Activated T-cell treated with anti-CD3 and anti-CD28 coated beads, Interleukin-2, amount 50 U/mL, for 1 hour (primary cell): ENCODE data around the gene PGP.
"Not testable (repeated sequence)": the region's sequence is repeated elsewhere in the genome, so short reads cannot be mapped to it uniquely, and the experiment has no call there.

Experiments
- DNase-seq: peaks from one replicate; pipeline ENCODE4 v3.0.0-alpha.2; 2020

Gene PGP

DNA sequence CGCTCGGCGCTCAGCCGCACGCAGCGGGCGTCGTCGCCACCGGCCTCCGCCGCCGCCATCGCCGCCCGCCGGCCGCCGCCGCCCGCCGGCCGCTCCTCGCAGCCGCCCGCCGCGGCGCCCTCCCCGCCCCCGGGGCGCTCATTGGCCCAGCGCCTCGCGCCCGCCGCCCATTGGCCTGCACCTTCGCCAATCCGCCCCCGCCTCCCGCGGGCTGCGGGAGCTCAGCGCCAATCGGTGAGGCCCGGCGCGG is at the start of gene PGP:
TSS of gene PGP (minus strand) at position 122 of the 250 bp plus-strand sequence. CDS start at position 59, 63 bp downstream.
- DNase-seq = no peak

DNA sequence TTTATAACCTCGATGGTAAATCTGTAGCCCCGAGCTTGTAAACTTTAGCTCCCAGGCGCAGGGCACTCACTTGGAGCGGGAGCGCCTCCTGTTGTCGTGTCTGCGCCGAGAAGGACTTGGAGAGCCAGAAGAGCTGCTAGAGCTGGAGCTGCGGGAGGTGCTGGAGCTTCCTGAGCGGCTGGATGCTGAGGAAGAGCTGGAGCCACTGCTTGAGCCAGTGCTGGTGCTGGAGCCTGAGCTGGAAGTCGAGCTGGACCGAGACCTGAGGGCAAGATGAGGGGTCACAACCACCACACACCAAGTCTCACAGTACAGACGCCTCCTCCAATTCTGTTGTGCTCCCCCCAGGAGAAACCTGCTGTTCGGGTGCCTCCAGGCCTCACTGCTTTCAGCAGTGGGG is 48.4 kb upstream of the PGP start:
- DNase-seq = not testable (repeated sequence)

GRCh38 chr16:2260250-2260649 is 45.6 kb upstream of the PGP start:
- no peak for DNase-seq

DNA sequence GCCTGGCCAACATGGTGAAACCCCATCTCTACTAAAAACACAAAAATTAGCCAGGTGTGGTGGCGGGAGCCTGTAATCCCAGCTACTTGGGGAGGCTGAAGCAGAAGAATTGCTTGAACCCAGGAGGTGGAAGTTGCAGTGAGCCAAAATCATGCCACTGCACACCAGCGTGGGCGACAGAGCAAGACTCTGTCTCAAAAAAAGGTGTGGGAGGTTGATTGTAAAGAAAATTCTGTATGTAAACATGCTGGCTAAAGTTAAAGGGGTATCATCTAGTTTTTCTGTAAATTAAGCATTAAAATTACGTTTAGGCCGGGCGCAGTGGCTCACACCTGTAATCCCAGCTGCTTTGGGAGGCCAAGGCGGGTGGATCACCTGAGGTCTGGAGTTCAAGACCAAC is 43.9 kb upstream of the PGP start:
- DNase-seq = not testable (repeated sequence)

DNA sequence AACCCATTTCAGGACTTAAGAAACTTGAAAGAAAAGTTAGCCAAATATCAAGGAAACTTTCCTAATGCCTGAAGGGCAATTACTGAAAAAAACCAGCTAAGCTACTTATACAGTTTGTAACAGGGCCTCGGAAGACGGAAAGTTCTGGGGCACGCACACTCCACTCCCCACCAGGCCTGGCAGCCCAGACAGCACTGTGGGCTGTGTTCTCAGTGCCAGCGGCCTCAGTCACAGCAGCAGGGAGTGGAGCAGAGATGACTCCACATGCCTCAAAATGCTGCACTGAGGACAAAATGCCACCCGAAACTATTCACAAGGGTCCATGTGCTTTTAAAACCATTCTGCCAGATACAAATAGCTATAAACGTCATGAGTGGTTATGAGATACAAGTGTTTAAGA is 43.1 kb upstream of the PGP start:
- no peak for DNase-seq

GRCh38 chr16:2256531-2257140 is 42.0 kb upstream of the PGP start:
- DNase-seq = no peak

GRCh38 chr16:2253293-2253692 is 38.7 kb upstream of the PGP start:
- DNase-seq = no peak

- no peak for DNase-seq
Observed at GRCh38 chr16:2252806-2253148, 38.1 kb upstream of the PGP start.

- peak; percentile 82 for DNase-seq
Observed at GRCh38 chr16:2251296-2252111, 36.9 kb upstream of the PGP start, which contains the start of gene ECI1. Gene ECI1 (minus strand): TSS chr16:2251587. CDS start chr16:2251566, 21 bp downstream.

DNA sequence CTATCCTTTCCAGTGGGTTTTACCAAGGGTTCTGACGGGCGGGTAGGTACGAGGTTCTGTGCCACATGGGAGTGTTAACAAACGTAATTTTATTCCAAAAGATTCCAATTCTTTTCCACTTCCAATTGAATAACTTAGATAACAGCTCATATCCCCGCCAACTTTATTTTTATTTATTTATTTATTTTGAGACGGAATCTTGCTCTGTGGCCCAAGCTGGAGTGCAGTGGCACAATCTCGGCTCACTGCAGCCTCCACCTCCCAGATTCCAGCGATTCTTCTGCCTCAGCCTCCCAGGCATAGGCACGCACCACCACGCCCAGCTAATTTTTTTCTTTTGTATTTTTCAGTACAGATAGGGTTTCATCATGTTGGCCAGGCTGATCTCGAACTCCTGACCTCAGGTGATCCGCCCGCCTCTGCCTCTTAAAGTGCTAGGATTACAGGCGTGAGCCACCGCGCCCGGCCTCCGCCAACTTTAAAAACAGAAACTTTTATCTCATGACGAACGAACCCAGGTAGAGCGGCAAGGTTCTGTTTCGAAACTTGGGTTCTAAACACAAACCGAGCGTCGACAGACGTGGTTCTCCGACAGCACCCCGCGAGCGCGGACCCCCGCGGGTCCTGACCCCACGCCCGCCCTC is 36.1 kb upstream of the PGP start:
- DNase-seq = no peak

DNA sequence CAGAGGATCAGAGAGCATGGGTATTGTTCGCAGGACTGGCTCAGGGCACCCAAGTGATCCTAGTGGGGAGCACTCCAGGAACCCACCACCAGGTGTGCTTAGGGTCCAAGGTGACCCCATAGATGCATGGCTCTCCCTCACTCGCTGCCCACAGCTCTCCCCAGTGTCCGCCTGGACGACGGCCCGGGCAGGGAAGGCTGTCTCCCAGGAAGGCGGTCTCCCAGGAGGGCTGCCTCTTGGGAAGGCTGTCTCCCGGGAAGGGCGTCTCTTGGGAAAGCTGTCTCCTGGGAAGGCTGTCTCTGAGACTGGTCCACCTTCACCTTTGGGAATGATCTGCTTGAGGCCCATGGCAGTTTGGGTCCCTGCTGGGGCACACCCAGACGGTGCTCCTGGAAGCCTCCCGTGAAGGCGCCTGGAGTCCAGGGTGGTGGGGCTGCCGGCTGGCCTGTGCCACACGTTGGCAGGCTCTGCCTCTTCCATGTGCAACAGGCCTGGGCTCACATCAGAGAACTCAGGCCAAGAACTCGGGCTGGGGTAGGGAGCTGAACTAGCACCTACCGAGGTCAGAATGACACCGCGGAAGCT is 31.8 kb upstream of the PGP start:
- no peak for DNase-seq

- no peak for DNase-seq
Observed at GRCh38 chr16:2244926-2245795, 30.5 kb upstream of the PGP start.

DNA sequence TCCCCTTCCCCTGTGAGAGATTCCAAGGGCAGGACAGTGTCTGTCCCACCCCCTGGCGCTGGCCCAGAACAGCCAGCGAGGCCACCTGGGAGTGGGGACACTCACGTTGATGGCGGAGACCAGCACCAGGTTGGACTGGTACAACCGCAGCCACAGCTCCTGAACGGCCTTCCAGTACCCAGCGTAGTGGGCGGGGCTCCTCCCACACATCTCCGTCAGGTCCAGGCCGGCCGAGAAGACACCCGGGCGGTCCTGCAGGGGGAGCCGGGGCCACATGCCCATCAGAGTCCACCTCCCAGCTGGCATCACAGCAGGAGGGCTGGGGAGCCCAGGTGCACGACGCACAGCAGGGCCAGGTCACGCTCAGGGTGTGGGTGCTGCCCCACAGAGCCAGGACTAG is 29.7 kb upstream of the PGP start:
- no peak for DNase-seq

- no peak for DNase-seq
Observed at GRCh38 chr16:2243781-2244180, 29.1 kb upstream of the PGP start.

- DNase-seq = no peak
Observed at GRCh38 chr16:2243031-2243528, 28.4 kb upstream of the PGP start.

DNA sequence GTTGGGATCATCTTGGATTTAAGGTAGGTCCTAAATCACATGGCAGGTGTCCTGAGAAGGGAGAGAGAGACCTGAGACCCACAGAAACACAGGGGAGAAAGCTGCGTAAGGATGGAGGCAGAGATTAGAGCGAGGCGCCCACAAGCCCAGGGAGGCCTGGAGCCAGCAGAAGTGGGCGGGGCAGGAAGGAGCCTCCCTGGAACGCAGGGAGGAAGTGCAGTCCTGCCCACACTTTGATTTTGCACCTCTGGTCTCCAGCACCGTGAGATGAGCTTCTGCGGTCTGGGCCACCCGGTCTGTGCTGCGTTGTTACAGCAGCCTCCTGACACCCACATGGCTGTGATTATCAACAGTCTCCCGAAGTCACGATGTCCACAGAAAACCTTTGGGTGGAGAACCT is 28.0 kb upstream of the PGP start:
- DNase-seq = no peak

GRCh38 chr16:2240331-2240730 is 25.7 kb upstream of the PGP start:
- DNase-seq = not testable (repeated sequence)

- no peak for DNase-seq
Observed at GRCh38 chr16:2238838-2239675, 24.4 kb upstream of the PGP start.

GRCh38 chr16:2238150-2238837 is 23.7 kb upstream of the PGP start:
- DNase-seq = no peak

DNA sequence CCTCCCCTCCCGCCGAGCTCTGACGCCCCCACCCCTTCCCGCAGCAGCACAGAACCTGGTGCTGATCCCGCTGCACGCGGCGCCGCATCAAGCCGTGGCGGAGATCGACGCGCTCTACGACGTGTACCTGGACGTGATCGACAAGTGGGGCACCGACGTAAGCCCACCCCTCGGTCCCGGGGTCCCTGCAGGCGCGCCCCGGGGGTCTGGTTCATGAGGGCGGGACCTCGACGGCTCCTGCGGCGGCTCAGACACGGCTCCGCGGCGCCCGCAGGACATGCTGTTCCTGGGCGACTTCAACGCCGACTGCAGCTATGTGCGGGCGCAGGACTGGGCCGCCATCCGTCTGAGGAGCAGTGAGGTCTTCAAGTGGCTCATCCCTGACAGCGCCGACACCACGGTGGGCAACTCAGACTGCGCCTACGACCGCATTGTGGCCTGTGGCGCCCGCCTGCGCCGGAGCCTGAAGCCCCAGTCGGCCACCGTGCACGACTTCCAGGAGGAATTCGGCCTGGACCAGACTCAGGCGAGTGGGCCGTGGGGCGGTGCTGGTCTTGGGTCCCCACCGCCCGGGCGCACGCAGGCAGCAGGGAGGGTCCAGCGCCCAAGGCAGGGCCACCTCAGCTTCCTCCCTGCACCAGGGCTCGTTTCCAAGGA is 23.0 kb upstream of the PGP start:
- no peak for DNase-seq

GRCh38 chr16:2237102-2237482 is 22.5 kb upstream of the PGP start:
- DNase-seq = no peak
